Stimulated activated CD4-positive, alpha-beta T cell treated with anti-CD3 and anti-CD28 coated beads, TNF-alpha, amount 100 ng/mL, for 4 hours (primary cell): ENCODE data around the gene ULK4.
"Not testable (repeated sequence)": the region's sequence is repeated elsewhere in the genome, so short reads cannot be mapped to it uniquely, and the experiment has no call there.

Experiments
- DNase-seq, 3 experiments: peaks; one replicate each; pipeline ENCODE4 v3.0.0-alpha.2; 2020; ENCODE audit warnings: low read depth in 3 of 3

ULK4 gene

DNA sequence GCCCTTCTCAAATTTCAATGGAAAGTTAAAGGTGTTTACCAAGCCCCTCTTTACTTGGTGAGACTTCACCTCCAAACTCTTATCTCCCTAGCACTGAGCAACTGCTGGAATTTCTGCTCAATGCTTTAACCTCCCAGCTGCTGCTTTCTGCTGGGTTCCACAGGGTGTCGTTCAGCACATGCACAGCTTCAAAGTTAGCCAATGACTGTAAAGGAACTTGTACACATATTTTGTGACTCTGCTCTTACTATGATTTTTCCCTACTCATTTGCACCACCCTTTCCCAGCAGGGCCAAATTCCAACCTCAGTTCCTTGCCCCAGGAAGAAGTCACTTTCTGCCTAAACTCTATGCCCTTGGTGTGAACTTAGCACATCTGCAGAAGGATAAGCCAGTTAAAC is 89.7 kb downstream of the ULK4 start:
- DNase-seq, result no peak

DNA sequence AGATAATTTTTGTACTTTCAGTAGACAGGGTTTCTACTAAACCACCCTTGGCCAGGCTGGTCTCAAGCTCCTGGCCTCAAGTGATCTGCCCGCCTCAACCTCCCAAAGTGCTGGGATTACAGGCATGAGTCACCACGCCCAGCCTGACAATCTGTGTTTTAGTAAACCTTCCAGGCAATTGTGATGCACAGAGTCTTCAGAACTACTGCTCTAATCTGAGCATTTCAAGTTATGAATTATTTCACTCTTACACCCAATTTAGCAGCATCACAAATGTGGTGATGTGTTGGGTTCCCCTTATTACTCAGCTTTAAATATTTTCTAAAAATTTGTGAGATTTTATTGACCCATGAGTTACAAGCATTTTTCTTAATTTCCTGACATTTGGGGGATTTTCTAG is 94.4 kb downstream of the ULK4 start:
- no peak for DNase-seq

DNA sequence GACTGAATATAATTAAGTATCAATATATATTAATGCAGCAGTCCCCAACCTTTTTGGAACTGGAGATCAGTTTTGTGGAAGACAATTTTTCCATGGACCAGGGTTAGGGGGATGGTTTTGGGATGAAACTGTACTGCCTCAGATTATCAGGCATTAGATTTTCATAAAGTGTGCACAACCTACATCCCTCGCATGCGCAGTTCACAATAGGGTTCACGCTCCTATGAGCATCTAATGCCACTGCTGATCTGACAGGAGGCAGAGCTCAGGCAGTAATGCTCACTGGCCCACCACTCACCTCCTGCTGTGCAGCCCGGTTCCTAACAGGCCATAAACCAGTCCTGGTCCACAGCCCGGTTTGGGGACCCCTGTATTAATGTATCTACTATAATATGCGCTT is 95.6 kb downstream of the ULK4 start:
- no peak for DNase-seq

DNA sequence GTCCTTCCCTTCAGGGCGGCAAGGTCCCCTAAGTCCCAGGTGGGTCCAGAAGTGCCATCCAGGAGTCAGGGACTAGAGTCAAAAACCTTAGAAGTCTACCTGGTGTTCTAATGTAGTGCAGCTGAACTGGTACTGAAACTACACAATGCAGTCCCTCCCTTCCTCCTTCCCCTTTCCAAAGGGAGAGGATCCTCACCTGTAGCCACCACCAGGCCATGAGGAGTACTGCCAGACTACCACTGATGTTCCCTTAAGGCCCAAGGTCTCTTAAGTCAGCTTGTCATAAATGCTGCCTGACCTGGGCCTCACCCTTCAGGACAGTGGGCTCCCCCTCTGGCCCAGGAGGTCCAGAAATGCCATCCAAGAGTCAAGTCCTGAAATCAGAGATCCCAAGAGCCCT is 98.9 kb downstream of the ULK4 start:
- no peak for DNase-seq

DNA sequence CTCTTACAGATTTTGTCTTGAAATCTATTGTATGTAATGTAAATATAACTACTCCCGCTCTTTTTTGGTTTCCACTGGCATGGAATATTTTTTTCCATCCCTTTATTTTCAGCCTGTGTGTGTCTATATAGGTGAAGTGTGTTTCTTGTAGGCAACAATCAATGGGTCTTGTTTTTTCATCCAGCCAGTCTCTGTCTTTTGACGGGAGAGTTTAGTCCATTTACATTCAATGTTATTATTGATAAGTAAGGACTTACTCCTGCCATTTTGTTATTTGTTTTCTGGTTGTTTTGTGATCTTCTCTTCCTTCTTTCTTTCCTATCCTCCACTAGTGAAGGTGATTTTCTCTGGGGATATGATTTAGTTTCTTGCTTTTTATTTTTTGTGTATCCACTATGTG is 101.4 kb downstream of the ULK4 start:
- not testable (repeated sequence) for DNase-seq

DNA sequence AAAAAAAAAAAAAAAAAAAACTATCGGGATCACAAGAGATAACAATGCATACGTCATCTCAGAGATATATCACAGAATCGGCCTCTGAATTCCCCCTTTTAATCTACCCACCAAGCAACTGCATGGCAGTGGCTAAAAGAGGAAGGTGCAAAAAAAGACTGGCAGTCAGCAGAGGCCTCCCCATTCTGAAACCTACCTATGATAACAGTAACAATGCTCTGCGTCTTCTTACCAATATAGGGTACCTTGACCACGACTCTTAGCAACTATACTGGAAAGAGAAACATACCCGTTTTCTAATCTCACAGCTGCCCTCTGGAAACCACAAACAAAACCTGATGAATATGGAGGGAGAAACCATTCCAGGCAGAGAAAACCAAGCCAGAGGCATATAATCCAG is 106.9 kb downstream of the ULK4 start:
- DNase-seq, result no peak

DNA sequence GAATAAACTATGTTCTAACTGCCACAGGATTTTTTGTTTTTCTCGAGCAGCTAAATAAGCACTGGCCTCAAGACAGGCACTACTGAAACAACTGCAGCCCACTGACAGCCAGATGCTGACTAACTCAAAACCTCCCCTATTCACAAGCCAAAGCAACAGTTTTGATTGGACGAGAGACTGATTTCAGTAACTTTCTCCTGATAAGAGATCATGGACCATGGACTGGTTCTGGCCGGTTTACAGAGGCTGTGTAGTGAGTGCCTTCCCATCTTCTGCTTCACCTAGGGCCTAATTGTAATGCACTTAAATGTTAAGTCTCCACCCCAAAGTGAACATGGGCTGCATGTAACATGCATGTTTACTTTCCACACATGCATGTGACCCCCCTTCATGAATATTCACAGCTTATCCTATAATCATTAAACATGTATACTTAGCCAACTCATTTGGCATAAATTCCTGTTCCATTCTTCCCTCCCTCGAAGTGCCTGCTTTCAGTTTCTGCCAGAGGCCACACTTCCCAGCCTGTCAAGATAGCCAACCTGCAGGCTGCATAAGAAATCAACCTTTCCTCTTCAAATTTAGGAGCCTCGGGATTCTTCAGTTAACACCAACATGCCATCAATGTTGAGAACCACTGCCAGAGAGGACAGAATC is 108.2 kb downstream of the ULK4 start:
- DNase-seq, result no peak

DNA sequence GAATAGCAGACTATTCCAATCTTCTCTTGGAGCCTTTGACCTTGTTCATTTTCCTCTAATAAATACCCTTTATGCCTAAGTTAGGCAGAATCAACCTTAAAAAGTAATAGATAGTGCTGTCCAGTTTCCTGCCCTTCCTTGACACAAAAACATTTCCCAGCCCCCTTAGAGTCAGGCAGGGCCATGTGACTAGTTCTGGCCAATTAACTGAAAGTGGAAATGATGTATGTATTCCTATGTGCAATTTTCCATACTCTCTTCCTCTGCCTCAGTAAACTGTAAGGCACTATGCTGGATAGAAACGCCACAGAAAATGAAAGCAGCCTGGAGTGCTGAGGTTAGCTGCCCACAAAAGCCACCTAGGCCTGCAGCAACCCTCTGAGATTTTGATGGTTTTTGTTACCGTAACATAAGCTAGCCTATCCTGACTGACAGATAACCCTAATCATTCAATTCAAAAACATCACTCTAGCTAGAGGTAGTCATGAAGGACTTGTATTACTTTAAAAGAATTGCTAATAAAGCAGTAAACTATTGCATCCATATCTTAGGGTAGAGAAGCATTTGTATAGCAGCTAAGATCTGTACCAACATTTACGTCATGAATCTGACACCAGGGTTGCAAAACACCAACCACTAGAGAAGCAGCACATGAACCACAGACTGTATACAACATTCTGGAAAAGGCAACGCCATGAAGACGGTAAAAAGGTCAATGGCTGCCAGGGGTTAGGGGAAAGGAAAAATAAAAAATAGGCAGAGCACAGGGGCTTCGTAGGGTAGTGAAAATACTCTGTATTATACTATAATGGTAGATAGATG is 112.9 kb downstream of the ULK4 start:
- no peak for DNase-seq

DNA sequence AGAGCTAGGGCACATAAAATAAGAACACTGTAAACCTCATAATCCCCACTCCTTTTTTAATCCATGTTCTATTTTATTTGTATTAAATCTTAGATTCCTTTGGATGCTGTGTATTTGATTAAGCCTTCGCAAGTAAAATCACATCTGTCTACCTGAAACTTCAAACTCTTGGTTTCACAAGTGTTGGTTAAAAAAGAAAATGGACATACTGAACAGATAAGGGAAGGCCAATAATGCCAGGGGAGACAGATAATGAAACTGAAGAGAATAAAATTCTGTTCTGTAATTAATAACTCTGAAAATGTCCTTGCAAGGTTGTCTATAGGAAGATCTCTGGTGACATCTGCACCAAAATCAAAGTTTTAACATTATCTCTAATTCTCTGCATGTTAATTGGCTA is 114.2 kb downstream of the ULK4 start:
- DNase-seq, result no peak

DNA sequence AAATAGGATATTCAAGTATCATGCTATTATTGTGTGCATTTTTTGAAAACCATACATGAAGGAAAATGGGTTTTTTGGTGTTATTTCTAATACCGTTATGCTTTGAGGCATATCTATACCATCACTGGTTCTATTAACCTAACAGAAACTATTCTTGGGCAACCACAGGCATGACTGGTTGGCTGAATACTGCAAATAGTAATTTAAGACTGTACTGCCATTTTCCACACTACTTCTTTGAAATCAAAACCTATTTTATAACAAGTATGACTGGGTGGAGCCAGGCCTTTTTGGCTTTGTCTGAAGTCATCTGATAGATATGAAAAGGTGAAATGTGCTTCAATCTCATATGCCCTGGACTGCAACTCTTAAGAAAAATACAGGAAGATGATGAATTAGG is 115.1 kb downstream of the ULK4 start:
- no peak for DNase-seq

DNA sequence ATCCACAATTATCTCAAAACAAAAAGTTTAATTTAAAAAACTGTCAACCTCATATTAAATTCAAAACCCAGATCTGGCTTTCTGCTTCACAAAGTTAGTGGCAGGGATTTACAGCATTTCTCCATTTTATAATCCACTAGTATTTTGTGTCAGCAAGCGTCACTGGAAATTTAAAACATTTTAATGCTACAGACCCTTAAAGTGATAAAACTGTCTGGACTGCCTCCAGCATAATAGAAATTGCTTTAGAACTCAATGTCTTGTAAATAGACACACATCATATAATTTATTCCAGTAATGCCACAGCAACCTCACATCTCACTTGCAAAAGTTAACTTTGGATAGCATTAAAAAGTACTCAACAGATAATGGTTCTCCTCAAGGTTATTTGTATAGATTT is 116.1 kb downstream of the ULK4 start:
- DNase-seq, result no peak

DNA sequence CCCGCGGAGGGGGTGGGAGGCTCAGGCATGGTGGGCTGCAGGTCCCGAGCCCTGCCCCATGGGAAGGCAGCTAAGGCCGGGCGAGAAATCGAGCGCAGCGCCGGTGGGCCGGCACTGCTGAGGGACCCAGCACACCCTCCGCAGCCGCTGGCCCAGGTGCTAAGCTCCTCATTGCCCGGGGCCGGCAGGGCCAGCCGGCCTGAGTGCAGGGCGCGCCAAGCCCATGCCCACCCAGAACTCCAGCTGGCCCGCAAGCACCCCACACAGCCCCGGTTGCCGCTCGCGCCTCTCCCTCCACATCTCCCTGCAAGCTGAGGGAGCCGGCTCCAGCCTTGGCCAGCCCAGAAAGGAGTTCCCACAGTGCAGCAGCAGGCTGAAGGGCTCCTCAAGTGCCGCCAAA is 117.6 kb downstream of the ULK4 start:
- not testable (repeated sequence) for DNase-seq

DNA sequence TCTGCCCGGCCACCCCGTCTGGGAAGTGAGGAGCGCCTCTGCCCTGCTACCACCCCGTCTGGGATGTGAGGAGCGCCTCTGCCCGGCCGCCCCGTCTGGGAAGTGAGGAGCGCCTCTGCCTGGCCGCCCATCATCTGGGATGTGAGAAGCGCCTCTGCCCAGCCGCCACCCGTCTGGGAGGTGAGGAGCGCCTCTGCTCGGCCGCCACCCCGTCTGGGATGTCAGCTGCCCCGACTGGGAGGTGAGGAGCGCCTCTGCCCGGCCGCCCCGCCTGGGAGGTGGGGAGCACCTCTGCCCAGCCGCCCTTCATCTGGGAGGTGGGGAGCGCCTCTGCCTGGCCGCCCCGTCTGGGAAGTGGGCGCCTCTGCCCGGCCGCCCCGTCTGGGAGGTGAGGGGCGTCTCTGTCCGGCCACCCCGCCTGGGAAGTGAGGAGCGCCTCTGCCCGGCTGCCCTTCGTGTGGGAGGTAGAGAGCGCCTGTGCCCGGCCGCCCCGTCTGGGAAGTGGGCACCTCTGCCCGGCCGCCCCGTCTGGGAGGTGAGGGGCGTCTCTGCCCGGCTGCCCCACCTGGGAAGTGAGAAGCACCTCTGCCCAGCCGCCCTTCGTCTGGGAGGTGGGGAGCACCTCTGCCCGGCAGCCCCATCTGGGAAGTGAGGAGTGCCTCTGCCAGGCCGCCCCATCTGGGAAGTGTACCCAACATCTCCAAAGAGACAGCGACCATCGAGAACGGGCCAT is 120.8 kb downstream of the ULK4 start:
- not testable (repeated sequence) for DNase-seq

DNA sequence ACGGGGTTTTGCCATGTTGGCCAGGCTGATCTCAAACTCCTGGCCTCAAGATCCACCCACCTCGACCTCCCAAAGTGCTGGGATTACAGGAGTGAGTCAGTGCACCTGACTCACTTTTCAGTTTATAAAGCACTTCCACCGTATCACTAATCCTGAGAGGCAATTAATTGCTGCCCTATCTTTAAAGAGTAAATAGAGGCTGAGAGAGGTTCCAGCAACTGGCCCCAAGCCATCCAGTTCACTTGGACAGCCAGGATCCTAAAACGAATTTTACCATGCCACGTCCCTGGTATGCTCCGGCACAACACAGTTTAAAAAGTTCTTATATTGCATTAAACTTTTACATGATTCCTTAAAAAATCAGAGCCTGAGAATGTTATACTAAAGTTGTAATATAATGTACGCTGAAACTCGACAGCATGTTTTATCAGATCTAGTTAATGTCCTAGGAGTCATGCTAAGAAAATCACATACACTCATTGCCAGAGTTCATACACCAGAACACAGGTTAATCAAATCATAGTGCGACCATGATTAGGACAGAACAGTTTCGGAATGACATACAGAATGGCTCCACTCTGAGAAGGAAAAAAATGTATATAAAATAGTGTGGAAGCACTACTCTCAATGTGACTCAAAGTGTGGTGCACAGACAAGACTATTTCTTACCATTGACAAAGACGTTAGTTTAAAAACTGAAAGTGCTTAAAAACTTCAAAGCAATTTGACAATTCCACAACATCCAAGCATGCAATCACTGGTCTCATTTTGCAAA is 125.4 kb downstream of the ULK4 start:
- DNase-seq, result no peak

DNA sequence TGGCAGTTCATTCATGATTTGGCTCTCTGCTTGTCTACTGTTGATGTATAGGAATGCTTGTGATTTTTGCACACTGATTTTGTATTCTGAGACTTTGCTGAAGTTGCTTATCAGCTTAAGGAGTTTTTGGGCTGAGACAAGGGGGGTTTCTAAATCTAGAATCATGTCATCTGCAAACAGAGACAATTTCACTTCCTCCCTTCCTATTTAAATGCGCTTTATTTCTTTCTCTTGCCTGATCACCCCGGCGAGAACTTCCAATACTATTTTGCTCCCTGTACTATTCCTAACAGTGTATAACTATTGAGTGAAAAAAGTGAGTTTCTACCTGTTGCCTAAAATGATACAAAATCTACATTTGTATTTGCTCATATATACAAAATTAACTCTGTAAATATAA is 128.3 kb downstream of the ULK4 start:
- no peak for DNase-seq

DNA sequence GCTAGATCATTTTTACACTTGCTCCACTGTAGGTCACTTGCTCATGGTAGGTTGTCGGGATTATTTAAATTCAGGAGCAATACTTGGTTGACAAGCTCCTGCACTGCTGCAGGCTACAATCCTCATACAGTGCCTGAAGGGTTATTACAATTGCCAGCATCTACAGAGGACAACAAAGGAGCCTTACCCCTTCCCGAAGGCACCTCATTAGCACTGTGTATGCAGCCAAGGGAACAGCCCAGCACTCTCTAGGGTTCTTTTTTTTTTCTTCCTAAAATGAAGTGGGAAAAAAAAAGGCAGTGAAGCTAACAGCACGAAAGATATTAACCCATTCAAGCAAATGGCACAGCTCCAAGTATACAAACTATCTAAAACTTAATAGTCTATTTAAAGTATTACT is 142.7 kb downstream of the ULK4 start:
- DNase-seq, result no peak

DNA sequence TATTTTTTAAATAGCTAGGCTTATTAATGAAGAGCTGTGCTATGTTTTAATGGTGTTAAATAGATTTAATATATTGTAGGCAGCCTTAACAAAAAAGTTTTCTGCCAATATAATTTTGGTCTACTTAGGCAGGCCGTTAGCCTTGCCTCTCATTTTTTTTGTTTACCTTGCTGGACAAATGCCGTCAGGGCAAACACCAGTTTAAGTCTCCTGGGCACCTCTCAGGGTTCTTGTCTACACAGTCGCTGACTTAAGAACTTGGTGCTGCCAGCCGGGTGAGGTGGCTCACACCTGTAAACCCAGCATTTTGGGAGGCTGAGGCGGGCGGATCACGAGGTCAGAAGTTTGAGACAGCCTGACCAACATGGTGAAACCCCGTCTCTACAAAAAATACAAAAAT is 153.3 kb downstream of the ULK4 start:
- DNase-seq, result no peak

DNA sequence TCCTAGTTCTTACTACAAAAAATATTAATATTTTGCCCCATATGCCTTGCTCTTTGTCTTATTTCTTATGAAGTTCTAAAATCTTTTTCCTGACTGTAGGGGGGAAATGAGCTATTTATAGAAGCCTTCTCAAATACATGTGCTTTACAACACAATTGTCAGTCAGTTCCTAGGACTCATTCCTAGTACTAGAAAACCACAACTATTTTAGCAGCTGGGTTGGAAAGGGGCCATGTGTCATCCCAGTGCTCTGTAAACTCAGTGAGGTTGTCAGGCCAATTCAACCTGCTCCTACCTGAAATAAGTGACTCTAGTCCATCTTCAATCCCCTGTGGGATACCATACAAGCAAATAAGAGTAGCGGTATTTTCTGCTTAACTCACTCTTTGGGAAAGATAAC is 153.8 kb downstream of the ULK4 start:
- DNase-seq, result no peak

DNA sequence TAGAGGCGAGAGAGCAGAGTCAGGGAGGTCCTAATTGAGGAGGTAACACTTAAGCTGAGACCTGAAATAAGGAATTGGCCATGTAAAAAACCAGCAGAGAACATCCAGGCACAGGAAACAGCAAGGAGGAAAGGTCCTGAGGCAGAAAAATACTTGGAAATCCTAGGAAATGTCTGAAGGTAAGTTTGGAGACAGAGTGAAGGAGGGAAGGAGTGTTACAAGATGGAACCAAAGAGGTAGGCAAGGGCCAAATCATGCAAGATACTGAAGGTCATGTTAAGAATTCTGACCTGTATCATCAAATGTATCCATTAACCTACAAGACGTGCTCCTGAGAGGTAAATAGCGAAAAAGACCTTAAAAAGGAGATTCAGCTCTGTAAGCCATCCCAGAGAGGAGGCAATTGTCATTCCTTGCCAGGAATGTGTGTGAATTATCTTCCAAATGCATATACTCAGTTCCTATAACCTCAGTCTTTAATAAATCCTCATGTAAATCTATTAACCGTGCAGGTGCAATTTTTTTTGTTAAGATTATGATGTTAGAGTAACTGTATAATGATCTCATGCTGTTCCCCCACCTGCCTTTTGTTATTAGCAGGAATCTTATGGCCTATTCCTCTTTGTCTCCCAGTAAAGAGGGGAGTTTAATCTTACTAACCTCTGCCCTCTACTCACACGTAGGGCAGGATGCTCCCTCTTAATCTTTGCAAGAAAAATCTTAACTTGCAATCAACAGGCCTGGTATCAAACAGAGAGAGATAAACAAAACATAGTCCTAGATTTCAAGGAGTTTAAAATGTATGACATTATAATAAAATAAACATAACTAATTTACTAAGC is 166.9 kb downstream of the ULK4 start:
- no peak for DNase-seq

DNA sequence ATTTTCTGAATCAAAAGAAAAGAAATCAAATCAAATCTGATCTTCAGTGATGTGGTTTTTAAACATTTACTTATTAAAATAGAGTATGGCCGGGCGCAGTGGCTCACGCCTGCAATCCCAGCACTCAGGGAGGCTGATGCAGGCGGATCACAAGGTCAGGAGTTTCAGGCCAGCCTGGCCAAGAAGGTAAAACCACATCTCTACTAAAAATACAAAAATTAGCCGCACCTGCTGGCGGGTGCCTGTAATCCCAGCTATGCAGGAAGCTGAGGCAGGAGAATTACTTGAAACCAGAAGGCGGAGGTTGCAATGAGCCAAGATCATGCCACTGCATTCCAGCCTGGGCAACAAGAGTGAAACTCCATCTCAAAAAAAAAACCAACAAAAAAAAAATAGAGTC is 169.1 kb downstream of the ULK4 start:
- DNase-seq, result no peak

DNA sequence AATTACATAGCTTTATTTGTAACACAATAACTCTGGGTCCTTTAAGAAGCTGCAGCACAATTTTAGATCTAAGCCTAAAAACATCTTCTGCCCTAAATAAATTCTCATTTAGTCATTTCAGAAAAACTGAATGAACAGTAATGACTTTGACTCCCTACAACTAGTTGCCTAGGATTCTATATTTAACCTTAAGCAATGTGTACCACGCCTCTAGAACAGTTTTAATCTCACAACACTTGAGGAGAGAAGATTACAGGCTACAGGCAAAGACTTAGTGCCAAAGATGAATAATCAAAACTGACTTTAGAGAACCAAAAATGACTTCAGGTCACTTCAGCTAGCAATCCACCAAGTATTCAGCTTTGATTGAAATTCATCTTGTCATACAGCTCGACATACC is 192.8 kb downstream of the ULK4 start:
- DNase-seq, result no peak
